Measurements from ENCODE around the gene ACE.

ACE gene

GRCh38 chr17:63540590-63540989, 63.7 kb downstream of the ACE start:
- H3K4me3 ChIP-seq (ENCODE audit: low read depth, low read length), result no peak overlapping the region
- H4K12ac ChIP-seq (ENCODE audit: low read depth, low read length), result no peak overlapping the region
- H4K8ac ChIP-seq (ENCODE audit: low read depth, low read length), result no peak overlapping the region
- H2AFZ ChIP-seq (ENCODE audit: insufficient read depth, low read length, poor library complexity), result no peak overlapping the region
- no peak overlapping the region for H3K9ac ChIP-seq (ENCODE audit: low read length)
- no peak overlapping the region for H4K91ac ChIP-seq (ENCODE audit: low read depth, low read length)
- H3K79me1 ChIP-seq (ENCODE audit: low read length), result no peaks in the 10 kb centered on the region
- H3K79me2 ChIP-seq (ENCODE audit: control insufficient read depth, insufficient read depth, low read length, poor library complexity), result no peaks in the 10 kb centered on the region
- no peak overlapping the region for H2AK5ac ChIP-seq (ENCODE audit: low read length)
- H3K23ac ChIP-seq (ENCODE audit: low read length), result no peak overlapping the region
- no peak overlapping the region for H3K14ac ChIP-seq (ENCODE audit: low read length)
- no peak overlapping the region for H2BK120ac ChIP-seq (ENCODE audit: insufficient read depth, low read length, poor library complexity)
- H3K4me2 ChIP-seq (ENCODE audit: low read length), result no peak overlapping the region
- peaks cover 5 to 12% of the 10 kb centered on the region in 2 experiments for H3K4me1 ChIP-seq (ENCODE audit: control insufficient read depth in 1 of 2, insufficient read depth in 2 of 2, low read length in 2 of 2)
- no peaks in the 10 kb centered on the region for H3K9me3 ChIP-seq (ENCODE audit: insufficient read depth, low read depth, low read length)
- no peak overlapping the region for H3K18ac ChIP-seq (ENCODE audit: low read length)
- no peak overlapping the region for H3K27ac ChIP-seq (ENCODE audit: low read depth, low read length)
- WGBS (ENCODE audit: extremely low coverage, insufficient coverage, insufficient read length), result no CpG with 5 or more reads among the region's 4 CpGs
- no peaks in the 10 kb centered on the region for H3K36me3 ChIP-seq (ENCODE audit: control insufficient read depth in 1 of 2, insufficient read depth in 2 of 2, low read length in 2 of 2)
- H3K4ac ChIP-seq (ENCODE audit: low read depth, low read length), result no peak overlapping the region
- DNase-seq, result no peak
- H3K27me3 ChIP-seq (ENCODE audit: insufficient read depth, low read length), result no peaks in the 10 kb centered on the region
- H2BK12ac ChIP-seq (ENCODE audit: low read length), result no peak overlapping the region
- H2BK5ac ChIP-seq (ENCODE audit: low read depth, low read length, poor library complexity), result no peak overlapping the region

DNA sequence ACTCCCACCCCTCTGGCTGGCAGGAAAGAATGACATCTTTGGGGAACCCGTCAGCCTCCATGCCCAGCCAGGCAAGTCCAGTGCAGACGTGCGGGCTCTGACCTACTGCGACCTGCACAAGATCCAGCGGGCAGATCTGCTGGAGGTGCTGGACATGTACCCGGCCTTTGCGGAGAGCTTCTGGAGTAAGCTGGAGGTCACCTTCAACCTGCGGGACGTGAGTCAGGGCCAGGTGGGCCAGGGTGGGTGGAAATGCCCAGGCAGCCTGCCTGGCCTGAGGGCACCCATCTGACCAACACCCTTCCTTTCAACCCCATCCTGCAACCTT, 65.3 kb downstream of the ACE start:
- no peak overlapping the region for H2BK5ac ChIP-seq (ENCODE audit: low read depth, low read length, poor library complexity)
- no peaks in the 10 kb centered on the region for H3K36me3 ChIP-seq (ENCODE audit: control insufficient read depth in 1 of 2, insufficient read depth in 2 of 2, low read length in 2 of 2)
- H3K4ac ChIP-seq (ENCODE audit: low read depth, low read length), result no peak overlapping the region
- H3K27ac ChIP-seq (ENCODE audit: low read depth, low read length), result no peak overlapping the region
- no peak overlapping the region for H3K4me2 ChIP-seq (ENCODE audit: low read length)
- H3K9ac ChIP-seq (ENCODE audit: low read length), result no peak overlapping the region
- no peaks in the 10 kb centered on the region for H3K79me2 ChIP-seq (ENCODE audit: control insufficient read depth, insufficient read depth, low read length, poor library complexity)
- no peak overlapping the region for H4K91ac ChIP-seq (ENCODE audit: low read depth, low read length)
- H3K27me3 ChIP-seq (ENCODE audit: insufficient read depth, low read length), result no peaks in the 10 kb centered on the region
- no peak overlapping the region for H3K18ac ChIP-seq (ENCODE audit: low read length)
- no peak overlapping the region for H2BK120ac ChIP-seq (ENCODE audit: insufficient read depth, low read length, poor library complexity)
- no peak overlapping the region for H2BK12ac ChIP-seq (ENCODE audit: low read length)
- no peak overlapping the region for H4K12ac ChIP-seq (ENCODE audit: low read depth, low read length)
- H2AK5ac ChIP-seq (ENCODE audit: low read length), result no peak overlapping the region
- peaks cover 5 to 12% of the 10 kb centered on the region in 2 experiments for H3K4me1 ChIP-seq (ENCODE audit: control insufficient read depth in 1 of 2, insufficient read depth in 2 of 2, low read length in 2 of 2)
- no peaks in the 10 kb centered on the region for H3K79me1 ChIP-seq (ENCODE audit: low read length)
- DNase-seq, result no peak
- no CpG with 5 or more reads among the region's 9 CpGs for WGBS (ENCODE audit: extremely low coverage, insufficient coverage, insufficient read length)
- no peak overlapping the region for H4K8ac ChIP-seq (ENCODE audit: low read depth, low read length)
- H3K4me3 ChIP-seq (ENCODE audit: low read depth, low read length), result no peak overlapping the region
- no peak overlapping the region for H2AFZ ChIP-seq (ENCODE audit: insufficient read depth, low read length, poor library complexity)
- H3K14ac ChIP-seq (ENCODE audit: low read length), result no peak overlapping the region
- H3K9me3 ChIP-seq (ENCODE audit: insufficient read depth, low read depth, low read length), result no peaks in the 10 kb centered on the region
- H3K23ac ChIP-seq (ENCODE audit: low read length), result no peak overlapping the region

- Histone ChIP-seq H3K27ac (ENCODE audit: low read depth, low read length) (no peak overlapping the region), H4K12ac (ENCODE audit: low read depth, low read length) (no peak overlapping the region), H3K23ac (ENCODE audit: low read length) (no peak overlapping the region), H3K4ac (ENCODE audit: low read depth, low read length) (no peak overlapping the region), H3K4me3 (ENCODE audit: low read depth, low read length) (no peak overlapping the region), H4K8ac (ENCODE audit: low read depth, low read length) (no peak overlapping the region), H2AFZ (ENCODE audit: insufficient read depth, low read length, poor library complexity) (no peak overlapping the region), H3K18ac (ENCODE audit: low read length) (no peak overlapping the region), H2AK5ac (ENCODE audit: low read length) (no peak overlapping the region), H3K79me1 (ENCODE audit: low read length) (no peaks in the 10 kb centered on the region), H3K4me2 (ENCODE audit: low read length) (no peak overlapping the region), H4K91ac (ENCODE audit: low read depth, low read length) (no peak overlapping the region), H3K4me1 (ENCODE audit: control insufficient read depth in 1 of 2, insufficient read depth in 2 of 2, low read length in 2 of 2) (peaks cover 5 to 12% of the 10 kb centered on the region in 2 experiments), H2BK120ac (ENCODE audit: insufficient read depth, low read length, poor library complexity) (no peak overlapping the region), H3K79me2 (ENCODE audit: control insufficient read depth, insufficient read depth, low read length, poor library complexity) (no peaks in the 10 kb centered on the region), H3K27me3 (ENCODE audit: insufficient read depth, low read length) (no peaks in the 10 kb centered on the region), H2BK5ac (ENCODE audit: low read depth, low read length, poor library complexity) (no peak overlapping the region), H2BK12ac (ENCODE audit: low read length) (no peak overlapping the region), H3K9me3 (ENCODE audit: insufficient read depth, low read depth, low read length) (no peaks in the 10 kb centered on the region), H3K14ac (ENCODE audit: low read length) (no peak overlapping the region), H3K36me3 (ENCODE audit: control insufficient read depth in 1 of 2, insufficient read depth in 2 of 2, low read length in 2 of 2) (no peaks in the 10 kb centered on the region), H3K9ac (ENCODE audit: low read length) (no peak overlapping the region)
- DNase-seq, result no peak
- no CpG with 5 or more reads among the region's 15 CpGs for WGBS (ENCODE audit: extremely low coverage, insufficient coverage, insufficient read length)
Measured at GRCh38 chr17:63542942-63543821, 66.3 kb downstream of the ACE start.

GRCh38 chr17:63543822-63544420, 67.1 kb downstream of the ACE start:
- peaks cover 5 to 12% of the 10 kb centered on the region in 2 experiments for H3K4me1 ChIP-seq (ENCODE audit: control insufficient read depth in 1 of 2, insufficient read depth in 2 of 2, low read length in 2 of 2)
- H3K9ac ChIP-seq (ENCODE audit: low read length), result no peak overlapping the region
- no peak overlapping the region for H3K4me2 ChIP-seq (ENCODE audit: low read length)
- H4K12ac ChIP-seq (ENCODE audit: low read depth, low read length), result no peak overlapping the region
- H3K4me3 ChIP-seq (ENCODE audit: low read depth, low read length), result no peak overlapping the region
- H2AK5ac ChIP-seq (ENCODE audit: low read length), result no peak overlapping the region
- H3K79me1 ChIP-seq (ENCODE audit: low read length), result no peaks in the 10 kb centered on the region
- no peaks in the 10 kb centered on the region for H3K9me3 ChIP-seq (ENCODE audit: insufficient read depth, low read depth, low read length)
- H3K18ac ChIP-seq (ENCODE audit: low read length), result no peak overlapping the region
- H2BK12ac ChIP-seq (ENCODE audit: low read length), result no peak overlapping the region
- no peak overlapping the region for H2AFZ ChIP-seq (ENCODE audit: insufficient read depth, low read length, poor library complexity)
- H4K91ac ChIP-seq (ENCODE audit: low read depth, low read length), result no peak overlapping the region
- H4K8ac ChIP-seq (ENCODE audit: low read depth, low read length), result no peak overlapping the region
- H3K36me3 ChIP-seq (ENCODE audit: control insufficient read depth in 1 of 2, insufficient read depth in 2 of 2, low read length in 2 of 2), result no peaks in the 10 kb centered on the region
- no peak overlapping the region for H3K27ac ChIP-seq (ENCODE audit: low read depth, low read length)
- H2BK5ac ChIP-seq (ENCODE audit: low read depth, low read length, poor library complexity), result no peak overlapping the region
- no peak overlapping the region for H3K23ac ChIP-seq (ENCODE audit: low read length)
- no peak overlapping the region for H3K14ac ChIP-seq (ENCODE audit: low read length)
- no peak overlapping the region for H2BK120ac ChIP-seq (ENCODE audit: insufficient read depth, low read length, poor library complexity)
- no peak for DNase-seq
- H3K27me3 ChIP-seq (ENCODE audit: insufficient read depth, low read length), result no peaks in the 10 kb centered on the region
- no peak overlapping the region for H3K4ac ChIP-seq (ENCODE audit: low read depth, low read length)
- no peaks in the 10 kb centered on the region for H3K79me2 ChIP-seq (ENCODE audit: control insufficient read depth, insufficient read depth, low read length, poor library complexity)
